Measurements from ENCODE around the gene CCDC9B. TPM values are rescaled to one million over a fixed set of nuclear protein-coding genes. Genes with fewer than 3 reads are reported as not detected.

Gene CCDC9B
- polyA plus RNA-seq, 4 donors = 4.0 to 14.7 (median 8.0) TPM

DNA sequence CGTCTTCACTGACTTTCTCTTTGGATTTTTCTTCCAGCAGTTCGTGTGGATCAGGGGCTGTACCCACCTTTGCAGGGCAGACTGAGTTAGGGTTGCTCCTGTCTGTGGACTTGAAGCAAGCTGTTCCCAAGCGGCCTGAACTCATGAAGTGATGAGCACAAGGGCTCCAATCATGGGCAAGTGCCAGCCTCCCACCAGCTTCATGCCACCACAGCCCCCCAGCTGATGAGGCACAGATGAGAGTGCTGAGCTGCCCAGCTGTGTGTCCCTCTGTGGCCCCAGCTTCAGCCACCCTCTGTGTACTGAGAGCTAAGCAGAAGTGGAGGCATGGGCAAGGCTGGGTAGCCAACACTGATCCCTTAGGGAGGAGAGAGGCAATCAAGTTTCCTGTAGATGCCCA lies 29.7 kb downstream of the CCDC9B start:
- no peak for DNase-seq (ENCODE audit: low read depth in 4 of 4, low spot score in 2 of 4)

DNA sequence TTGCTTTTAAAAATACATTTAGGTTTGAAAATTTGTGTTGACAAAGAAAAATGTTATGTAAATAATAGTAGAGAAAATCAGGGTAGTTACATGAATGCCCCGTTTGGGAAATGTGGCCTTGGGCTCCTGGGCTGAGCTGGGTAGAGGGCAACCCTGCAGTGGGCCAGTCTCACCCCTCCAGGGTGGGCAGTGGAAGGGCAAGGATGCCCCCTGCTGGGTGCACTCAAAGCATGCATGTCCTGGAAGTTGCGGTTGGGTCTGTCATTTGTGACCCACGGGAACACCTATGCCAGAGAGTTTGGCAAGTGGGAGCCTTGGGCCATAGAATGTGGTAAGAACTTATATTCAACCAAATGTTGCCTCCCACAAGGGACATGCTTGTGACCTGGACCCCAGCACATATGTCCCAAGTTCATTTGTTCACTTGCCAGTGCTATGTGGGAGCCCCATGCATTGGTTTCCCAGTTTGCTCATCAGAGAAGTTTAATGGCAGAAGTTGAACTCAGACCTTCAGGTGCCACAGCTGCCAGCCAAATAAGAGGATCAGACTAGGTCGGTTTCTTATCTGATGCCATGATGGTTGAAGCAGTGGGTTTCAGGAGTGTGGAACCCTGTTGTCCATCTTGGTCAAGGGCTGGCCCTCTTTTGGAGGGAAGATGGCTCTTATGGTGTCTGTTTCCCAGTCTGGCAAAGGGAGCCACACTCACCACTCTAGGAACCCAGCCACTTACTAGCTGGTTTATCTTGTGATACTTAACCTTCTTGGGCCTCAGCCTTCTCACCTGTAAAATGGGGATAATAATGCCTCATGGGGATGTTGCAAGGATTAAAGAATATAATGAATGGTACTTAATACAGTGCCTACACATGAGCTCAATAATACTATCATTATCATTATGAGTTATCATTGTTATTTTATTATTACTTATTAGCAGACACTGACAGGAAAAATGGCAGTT lies 30.5 kb downstream of the CCDC9B start:
- DNase-seq (ENCODE audit: low read depth in 4 of 4, low spot score in 2 of 4) = no peak

DNA sequence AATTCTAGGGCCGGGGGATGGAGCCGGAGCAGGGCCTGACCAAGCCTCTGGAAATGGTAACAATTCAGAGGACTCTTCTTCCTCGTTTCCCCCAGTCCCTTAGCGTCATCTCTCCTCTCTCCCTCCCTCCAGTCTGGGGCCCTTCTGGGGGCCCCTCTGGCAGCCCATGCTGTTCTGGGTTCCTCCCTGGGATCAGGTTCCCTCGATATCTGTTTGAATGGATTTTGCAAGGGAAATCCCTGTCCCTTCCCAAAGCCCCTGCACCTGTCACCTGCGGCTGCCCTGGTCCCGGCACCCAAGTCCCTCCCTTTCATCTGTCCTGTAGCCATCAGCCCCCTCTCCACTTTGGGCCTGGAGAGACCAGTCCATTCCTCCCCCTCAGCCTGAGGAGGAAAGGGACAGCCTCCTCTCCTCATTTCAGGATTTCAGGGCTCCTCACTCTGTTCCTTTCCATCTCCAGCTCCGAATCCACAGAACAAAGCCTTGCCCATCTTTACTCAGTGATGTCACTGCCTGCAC lies 31.3 kb downstream of the CCDC9B start:
- DNase-seq (ENCODE audit: low read depth in 4 of 4, low spot score in 2 of 4) = no peak

DNA sequence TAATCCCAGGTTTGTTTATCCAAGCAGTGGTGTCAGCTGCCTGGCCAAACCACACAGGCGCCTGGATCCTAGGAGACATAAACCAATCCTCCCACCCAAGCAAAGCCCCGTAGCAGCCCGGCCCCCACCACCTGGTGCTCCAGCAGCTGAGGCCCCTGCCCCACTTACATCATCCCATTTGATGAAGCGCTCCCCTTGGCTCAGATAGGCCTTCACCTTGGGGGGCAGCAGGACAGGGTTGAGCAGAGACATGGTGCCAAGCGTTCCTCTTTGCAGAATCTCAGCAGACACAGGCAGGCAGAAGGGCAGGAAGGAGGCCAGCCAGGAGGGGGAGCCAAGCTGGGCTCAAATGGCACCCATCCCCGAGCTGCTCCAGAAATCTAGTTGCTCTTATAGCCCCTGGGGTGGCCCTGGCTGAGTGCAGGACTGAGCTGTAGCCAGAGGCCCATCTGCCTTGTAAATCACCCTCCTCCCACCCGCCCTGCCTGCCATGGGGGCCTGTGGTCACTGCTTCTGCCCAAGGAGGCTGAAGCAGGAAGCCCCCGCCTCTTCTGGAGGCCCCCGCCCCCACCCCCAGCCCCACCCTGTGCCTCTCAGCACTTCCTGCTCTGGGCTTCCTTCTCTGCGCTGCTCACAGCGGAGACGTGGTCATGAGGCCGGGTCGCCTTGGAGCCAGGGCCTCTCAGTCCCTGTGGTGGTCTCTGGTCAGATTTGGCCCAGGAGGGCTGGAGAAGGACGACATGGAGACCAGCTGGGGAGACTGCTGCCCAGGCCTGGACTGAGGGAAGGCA lies 33.1 kb downstream of the CCDC9B start, which contains the start of gene PLCB2:
Gene PLCB2, minus strand, starts transcription at position 515 of the 791 bp plus-strand sequence. Its CDS starts 263 bp downstream, at position 252.
- no peak for DNase-seq (ENCODE audit: low read depth in 4 of 4, low spot score in 2 of 4)

DNA sequence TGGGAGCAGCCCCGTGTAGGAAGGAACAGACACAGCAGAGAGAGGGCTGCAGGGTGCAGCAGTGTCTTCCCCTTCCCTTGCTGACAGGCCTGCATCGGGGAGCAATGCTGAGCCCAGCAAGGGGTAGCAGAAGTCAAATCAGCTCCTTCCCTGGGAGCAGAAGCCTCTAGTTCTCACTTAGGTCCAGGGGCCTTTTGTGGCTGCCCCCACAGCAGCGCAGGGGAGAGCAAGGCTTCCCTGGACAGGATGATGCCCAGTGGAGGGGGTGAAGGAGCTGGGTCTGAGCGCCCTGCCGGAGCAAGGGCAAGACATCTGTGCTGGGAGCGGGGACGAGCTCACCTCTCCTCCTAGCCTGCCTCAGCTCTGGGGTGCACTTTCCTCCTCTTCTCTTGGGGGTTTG lies 33.8 kb downstream of the CCDC9B start:
- no peak for DNase-seq (ENCODE audit: low read depth in 4 of 4, low spot score in 2 of 4)

DNA sequence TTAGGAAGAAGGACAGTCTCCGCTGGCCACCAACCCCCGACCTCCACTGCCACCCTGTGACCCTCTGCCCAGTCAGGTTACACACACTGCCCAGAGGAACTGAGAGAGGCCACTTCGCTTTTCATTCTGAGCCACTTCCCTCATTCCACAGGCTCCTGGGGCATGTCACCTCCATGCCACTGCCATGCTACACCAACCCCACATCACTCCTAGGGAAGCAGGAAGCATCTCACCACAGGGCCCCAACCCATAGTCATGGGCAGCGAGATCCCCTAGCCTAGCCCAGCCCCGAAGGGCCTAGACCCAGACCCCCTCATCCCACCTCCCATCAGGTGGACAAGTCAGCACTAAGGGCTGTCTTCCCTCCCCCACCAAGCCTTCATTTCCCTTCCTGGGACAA lies 34.4 kb downstream of the CCDC9B start:
- no peak for DNase-seq (ENCODE audit: low read depth in 4 of 4, low spot score in 2 of 4)

DNA sequence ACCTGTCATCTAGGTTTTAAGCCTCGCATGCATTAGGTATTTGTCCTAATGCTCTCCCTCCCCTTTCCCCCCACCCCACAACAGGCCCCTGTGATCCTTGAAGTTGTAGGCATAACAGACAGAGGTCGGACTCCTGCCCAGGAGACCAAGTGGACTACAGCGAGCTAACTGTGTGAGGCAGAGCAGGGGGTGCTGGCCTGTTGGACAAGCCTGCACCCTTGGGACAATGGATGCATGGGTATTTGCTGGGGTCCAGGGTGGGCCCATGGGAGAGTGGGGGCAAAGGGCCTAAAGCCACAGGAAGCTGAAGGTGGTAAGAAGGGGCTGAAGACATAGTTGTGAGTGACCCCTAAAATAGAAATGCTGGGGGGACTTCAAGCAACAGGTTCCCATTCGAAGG lies 35.5 kb downstream of the CCDC9B start:
- no peak for DNase-seq (ENCODE audit: low read depth in 4 of 4, low spot score in 2 of 4)

DNA sequence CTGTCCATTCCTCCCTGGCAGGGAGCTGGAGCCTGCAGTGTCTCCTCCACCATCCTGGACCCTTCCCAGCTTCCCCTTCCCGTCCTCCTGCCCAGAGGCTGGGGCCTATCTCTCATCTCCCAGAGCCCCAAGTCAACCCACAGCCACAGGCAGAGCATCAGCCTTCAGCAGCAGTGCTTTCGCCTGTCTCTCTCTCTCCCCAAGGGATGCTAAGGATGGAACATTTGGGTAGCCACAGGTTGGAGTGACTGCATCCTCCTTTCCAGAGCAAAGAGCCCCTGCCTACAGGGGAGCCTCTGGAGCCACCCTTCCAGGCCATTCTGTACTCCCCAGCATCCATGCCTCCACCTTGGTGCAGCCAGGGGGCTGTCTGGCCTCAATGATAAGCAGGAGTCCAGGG lies 37.2 kb downstream of the CCDC9B start:
- DNase-seq (ENCODE audit: low read depth in 4 of 4, low spot score in 2 of 4) = no peak

DNA sequence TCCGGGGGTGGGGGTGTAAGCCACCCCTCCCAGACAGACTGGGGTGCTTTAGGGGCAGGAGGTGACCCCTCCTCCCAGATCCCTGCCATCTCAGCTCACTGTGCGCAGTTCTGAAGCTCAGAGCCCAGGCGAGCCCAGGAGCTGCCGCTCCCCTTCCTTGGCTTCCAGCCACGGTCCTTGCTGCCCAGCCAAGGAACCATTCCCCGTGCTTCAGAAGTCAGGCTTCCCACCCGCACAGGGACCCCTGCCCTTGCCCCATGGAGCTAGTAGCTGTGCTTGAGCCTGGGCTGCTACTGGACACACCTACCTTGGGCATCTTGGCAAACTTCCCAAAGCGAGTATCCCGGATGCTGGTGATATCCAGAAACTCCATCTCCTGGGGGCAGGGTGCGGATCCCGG lies 37.8 kb downstream of the CCDC9B start:
- no peak for DNase-seq (ENCODE audit: low read depth in 4 of 4, low spot score in 2 of 4)

DNA sequence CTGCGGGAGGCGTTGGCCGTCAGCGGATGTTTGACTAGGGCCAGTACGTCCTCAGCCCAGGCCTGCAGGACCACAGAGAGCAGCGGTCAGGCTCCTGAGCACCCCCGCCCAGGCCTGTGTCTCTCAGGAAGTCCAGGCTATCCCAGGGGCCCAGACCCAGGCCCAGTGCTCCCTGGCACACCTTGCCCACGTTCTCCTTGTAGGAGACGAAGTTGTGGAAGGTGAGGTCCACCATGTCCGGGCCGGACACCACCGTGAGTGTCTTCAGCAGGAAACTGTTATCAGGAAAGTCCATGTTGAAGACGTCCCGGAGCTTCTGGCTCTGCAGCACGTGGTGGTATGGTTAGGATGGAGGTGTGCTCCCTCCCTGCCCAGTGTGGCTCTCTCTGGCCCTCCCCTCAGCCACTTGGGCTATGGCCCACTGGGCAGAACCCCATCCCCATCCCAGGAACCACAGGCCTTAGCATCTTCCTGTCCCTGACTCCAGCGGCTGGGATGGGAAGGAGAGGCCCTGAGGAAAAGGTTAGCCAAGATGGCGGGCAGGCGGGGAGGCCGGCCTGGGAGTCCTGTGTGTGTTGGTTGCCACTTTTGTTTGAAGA lies 38.4 kb downstream of the CCDC9B start:
- DNase-seq (ENCODE audit: low read depth in 4 of 4, low spot score in 2 of 4) = no peak

DNA sequence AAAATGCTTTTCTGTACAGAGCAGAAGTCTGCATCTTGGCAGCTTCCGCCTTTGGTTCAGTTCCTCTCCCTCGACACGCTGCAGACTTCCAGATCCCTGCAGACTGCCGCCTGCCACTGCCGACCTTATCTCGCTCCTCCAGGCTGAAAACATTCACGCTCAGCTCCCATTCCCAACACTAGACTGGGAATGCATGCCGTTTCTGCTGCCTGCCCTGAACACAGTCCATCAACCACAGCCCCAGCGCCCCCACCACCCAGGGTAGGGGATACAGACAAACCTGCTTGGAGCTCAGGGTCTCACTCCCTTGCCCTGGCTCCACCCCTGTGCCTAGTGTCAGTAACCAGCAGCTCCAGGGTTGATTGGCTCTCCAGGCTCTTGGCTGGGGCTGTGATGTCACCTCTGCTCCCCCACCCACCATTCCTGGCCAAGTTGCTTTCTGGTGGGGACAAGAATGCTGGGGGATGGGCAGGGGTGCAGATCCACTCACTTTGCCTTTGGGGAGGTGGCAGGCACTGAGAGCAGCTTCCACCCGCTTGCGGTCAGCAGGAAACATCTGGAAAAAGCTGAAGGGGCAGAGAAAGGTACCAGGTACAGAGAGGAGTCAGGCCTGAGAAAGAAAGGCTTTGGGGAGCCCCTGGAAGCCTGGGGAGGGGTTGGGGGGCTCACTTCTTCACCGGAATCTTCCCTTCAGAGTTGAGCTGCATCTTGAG lies 39.1 kb downstream of the CCDC9B start:
- DNase-seq (ENCODE audit: low read depth in 4 of 4, low spot score in 2 of 4) = no peak

DNA sequence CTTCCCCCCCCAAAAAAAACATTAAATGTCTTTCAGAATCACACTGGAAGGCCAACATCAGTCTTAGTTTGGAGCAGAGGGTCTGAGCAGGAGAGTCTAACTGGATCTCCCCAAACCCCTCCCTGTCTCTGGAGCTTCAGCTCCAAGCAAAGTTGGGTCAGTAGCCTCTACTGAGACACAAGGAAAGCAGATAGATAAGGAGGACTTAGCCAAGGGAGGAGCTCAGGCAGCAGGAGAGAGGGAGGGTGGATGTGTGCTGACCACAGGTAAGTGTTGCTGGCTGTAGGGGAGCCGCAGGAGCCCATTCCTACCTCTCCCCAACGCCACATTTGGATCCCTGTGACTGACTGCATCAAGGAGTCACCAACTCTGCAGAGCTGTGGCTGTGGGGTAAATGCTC lies 40.0 kb downstream of the CCDC9B start:
- DNase-seq (ENCODE audit: low read depth in 4 of 4, low spot score in 2 of 4) = no peak

DNA sequence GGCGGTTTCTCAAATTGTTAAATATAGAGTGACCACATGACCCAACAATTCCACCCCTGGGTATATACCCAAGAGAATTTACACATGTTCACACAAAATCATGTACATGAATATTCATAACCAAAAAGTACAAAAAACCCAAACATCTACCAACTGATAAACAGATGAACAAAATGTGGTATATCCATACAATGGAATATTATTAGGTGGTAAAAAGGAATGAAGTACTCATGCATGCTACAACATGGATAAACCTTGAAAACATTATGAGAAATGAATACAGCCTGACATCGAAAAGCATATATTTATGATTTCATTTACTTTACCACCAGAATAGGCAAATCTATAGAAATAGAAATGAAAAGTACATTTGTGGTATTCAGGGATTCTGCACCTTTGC lies 40.4 kb downstream of the CCDC9B start:
- DNase-seq (ENCODE audit: low read depth in 4 of 4, low spot score in 2 of 4) = no peak

DNA sequence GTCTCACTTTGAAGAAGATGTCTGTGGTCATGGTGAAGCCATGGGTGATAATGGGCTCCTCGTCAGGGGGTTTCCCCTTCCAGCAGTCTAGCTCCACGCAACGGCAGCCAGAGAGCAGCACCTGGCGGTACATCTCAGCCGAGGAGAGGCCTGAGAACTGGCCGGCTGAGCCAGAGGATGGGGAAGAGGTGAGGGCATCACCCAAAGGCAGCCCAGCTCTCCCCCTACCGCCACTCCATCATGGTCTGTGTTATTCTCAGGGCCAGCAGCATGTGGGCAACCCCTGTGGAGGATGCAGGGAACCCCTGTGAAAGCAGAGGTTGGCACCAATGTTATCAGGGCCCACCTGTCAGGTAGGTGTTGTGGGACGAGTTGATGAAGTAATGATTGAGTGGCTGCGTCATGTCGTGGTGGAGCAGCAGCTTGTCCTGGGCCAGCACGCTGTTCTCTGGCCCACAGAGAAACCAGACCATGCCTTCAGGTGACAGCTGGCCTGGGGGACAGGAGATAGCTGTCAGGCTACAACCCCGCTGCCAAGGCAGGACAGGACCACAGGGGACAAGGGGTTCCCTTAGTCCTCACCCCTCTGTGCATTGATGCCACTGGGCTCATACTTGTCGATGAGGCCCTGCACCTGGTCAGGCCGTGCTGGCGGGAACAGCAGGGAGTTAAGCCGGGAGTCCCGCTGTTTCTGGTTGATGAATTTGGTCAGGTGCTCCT lies 42.4 kb downstream of the CCDC9B start:
- DNase-seq (ENCODE audit: low read depth in 4 of 4, low spot score in 2 of 4) = no peak

DNA sequence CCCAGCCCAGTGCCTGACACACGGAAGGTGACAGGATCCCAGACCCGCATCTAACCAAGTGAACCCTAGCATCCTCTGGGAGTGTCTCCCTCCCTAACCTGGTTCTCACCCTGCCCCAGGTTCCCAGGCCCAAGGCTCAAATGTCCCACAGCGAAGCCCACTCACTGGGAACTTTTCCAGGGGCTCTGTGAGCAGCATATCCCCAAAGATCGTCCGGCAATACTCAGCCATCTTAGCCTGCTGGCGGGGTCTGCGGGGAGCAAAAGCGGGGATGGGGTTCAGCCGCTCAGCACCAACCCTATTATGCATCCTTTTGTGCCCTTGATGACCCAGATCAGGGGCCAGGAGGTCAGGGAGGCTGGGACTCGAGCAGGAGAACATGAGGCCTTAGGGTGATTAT lies 43.4 kb downstream of the CCDC9B start:
- DNase-seq (ENCODE audit: low read depth in 4 of 4, low spot score in 2 of 4) = no peak

DNA sequence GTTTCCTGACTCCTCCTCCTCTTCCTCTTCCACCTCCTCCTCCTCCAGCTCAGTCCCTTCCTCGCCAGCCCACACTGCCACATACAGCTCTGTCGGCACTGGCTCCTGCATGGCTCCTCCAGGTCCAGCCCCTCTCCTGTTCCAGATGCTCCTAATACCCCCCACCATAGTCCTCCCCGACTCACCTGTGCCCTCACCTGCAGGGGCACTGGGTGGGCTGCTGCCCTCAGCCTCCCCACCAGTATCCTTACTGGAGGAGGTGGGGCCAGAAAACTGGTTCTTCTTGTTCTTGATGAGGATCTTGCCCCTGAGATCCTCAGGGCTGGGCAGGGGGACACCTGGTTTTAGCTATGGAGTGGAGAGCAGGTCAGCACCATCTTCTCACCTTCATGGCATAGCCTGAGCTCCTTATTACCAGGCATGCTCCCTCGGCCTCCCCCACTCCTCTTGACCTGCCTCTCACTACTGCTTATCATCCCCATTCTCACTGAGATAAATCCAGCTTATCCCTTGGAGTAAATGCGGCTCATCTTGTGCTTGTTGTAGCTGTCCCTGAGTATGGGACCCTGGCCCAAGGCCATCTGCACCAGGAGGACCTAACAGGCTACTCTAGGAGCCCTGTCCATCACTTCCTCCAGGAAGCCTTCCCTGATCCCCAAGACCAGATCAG lies 44.0 kb downstream of the CCDC9B start:
- no peak for DNase-seq (ENCODE audit: low read depth in 4 of 4, low spot score in 2 of 4)

DNA sequence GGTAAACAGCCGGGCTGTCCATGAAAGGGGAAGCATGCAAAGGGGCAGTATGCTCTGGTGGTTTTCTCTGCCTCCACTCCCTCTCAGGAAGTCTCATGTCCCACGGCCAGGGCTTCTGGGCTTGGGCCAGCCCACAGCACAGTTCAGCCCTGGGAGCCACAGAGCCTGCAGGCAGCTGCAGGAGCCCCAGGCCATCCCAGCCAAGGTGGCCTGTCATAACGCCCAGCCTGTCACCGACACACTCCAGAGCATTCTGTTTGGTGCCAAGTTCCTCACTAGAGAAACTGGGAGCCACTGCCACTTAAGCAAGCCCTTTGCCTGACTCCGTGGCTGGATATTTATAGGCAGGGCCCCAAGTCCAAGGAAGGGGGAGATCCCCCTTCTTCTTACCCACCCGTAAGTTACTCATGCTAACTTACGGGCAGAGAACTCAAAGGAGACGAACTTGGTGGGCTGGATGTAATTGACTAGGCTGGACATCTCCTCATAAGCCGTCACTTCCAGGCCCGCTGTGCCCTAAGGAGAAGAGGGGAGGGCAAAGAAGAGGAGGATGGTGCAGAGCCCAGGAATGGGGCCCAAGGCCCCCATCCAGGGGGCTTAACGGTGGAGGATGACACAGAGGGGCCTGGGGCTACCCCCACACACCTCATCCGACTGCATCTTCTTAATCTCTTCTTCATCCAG lies 44.7 kb downstream of the CCDC9B start:
- DNase-seq (ENCODE audit: low read depth in 4 of 4, low spot score in 2 of 4) = no peak

DNA sequence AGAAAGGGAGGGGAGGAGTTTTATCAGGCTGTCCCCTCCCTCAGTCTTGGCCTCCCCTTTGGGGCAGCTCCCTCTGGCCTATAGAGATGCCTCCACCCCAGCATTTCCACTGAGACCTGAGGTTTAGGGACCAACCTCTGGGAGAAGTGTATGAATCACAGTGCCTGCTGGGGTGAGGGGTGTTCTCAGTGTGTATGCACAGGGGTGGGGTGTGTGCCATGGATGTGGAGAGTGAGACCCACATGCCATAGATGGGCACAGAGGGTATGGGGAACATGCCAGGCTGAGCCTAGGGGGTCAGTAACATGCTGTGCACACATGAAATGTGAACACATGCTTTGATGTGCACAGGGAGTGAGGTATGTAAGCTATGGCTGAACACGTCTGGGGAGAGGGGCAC lies 45.4 kb downstream of the CCDC9B start:
- no peak for DNase-seq (ENCODE audit: low read depth in 4 of 4, low spot score in 2 of 4)

Measured in left renal cortex interstitium (tissue), 4 donors.